Mucosa of stomach (tissue), 1 donor: ENCODE data around the gene FAM8A1.

ENCODE experiments used
- H3K27me3 ChIP-seq: one replicate; pipeline ENCODE4 v1.7.0; 2013; ENCODE audit warnings: mild to moderate bottlenecking, low read length; ENCODE audit not compliant: control insufficient read depth, insufficient read depth
- H3K36me3 ChIP-seq: one replicate; pipeline ENCODE4 v1.7.0; 2013; ENCODE audit warnings: low read length; ENCODE audit not compliant: control insufficient read depth, insufficient read depth
- H3K4me1 ChIP-seq: one replicate; pipeline ENCODE4 v1.7.0; 2013; ENCODE audit warnings: mild to moderate bottlenecking, low read length; ENCODE audit not compliant: control insufficient read depth, insufficient read depth
- H3K4me3 ChIP-seq: one replicate; pipeline ENCODE4 v1.7.0; 2013; ENCODE audit warnings: low read length
- H3K9ac ChIP-seq: one replicate; pipeline ENCODE4 v1.7.0; 2013; ENCODE audit warnings: mild to moderate bottlenecking, low read length, moderate library complexity
- H3K9me3 ChIP-seq: one replicate; pipeline ENCODE4 v1.7.0; 2013; ENCODE audit warnings: mild to moderate bottlenecking, low read length, moderate library complexity; ENCODE audit not compliant: control insufficient read depth
- donor health status: Pancreatic carcinoma.

FAM8A1 gene

GRCh38 chr6:17638212-17638715, 38.2 kb downstream of the FAM8A1 start:
- peaks cover 10% of the 10 kb centered on the region for H3K36me3 ChIP-seq

GRCh38 chr6:17640477-17640917, 40.4 kb downstream of the FAM8A1 start:
- Histone ChIP-seq H3K9ac (no peak overlapping the region), H3K36me3 (peaks cover 6% of the 10 kb centered on the region), H3K4me1 (no peaks in the 10 kb centered on the region), H3K27me3 (no peaks in the 10 kb centered on the region), H3K4me3 (no peak overlapping the region), H3K9me3 (no peaks in the 10 kb centered on the region)

More at GRCh38 chr6:17638212-17638715, 38.2 kb downstream of the FAM8A1 start:
- no peak overlapping the region for H3K4me3 ChIP-seq
- no peaks in the 10 kb centered on the region for H3K9me3 ChIP-seq
- H3K4me1 ChIP-seq = no peaks in the 10 kb centered on the region
- no peaks in the 10 kb centered on the region for H3K27me3 ChIP-seq
- no peak overlapping the region for H3K9ac ChIP-seq

- Histone ChIP-seq H3K9me3 (no peaks in the 10 kb centered on the region), H3K36me3 (no peaks in the 10 kb centered on the region), H3K9ac (no peak overlapping the region), H3K4me1 (no peaks in the 10 kb centered on the region), H3K4me3 (no peak overlapping the region), H3K27me3 (no peaks in the 10 kb centered on the region)
These were observed 48.6 kb downstream of the FAM8A1 start for GRCh38 chr6:17648745-17649144.

- Histone ChIP-seq H3K9ac (no peak overlapping the region), H3K9me3 (no peaks in the 10 kb centered on the region), H3K36me3 (no peaks in the 10 kb centered on the region), H3K27me3 (no peaks in the 10 kb centered on the region), H3K4me3 (no peak overlapping the region), H3K4me1 (no peaks in the 10 kb centered on the region)
These were observed 50.7 kb downstream of the FAM8A1 start for GRCh38 chr6:17650656-17651309.

- Histone ChIP-seq H3K36me3 (no peaks in the 10 kb centered on the region), H3K9me3 (no peaks in the 10 kb centered on the region), H3K4me1 (no peaks in the 10 kb centered on the region), H3K4me3 (no peak overlapping the region), H3K27me3 (no peaks in the 10 kb centered on the region), H3K9ac (no peak overlapping the region)
These were observed 53.2 kb downstream of the FAM8A1 start for GRCh38 chr6:17653198-17653882.

- Histone ChIP-seq H3K9me3 (no peaks in the 10 kb centered on the region), H3K4me1 (no peaks in the 10 kb centered on the region), H3K9ac (no peak overlapping the region), H3K36me3 (no peaks in the 10 kb centered on the region), H3K4me3 (no peak overlapping the region), H3K27me3 (no peaks in the 10 kb centered on the region)
These were observed 56.0 kb downstream of the FAM8A1 start for GRCh38 chr6:17656092-17656491.

GRCh38 chr6:17656644-17657043, 56.5 kb downstream of the FAM8A1 start:
- no peak overlapping the region for H3K4me3 ChIP-seq
- no peaks in the 10 kb centered on the region for H3K9me3 ChIP-seq
- H3K4me1 ChIP-seq = no peaks in the 10 kb centered on the region
- no peaks in the 10 kb centered on the region for H3K36me3 ChIP-seq
- H3K27me3 ChIP-seq = no peaks in the 10 kb centered on the region
- H3K9ac ChIP-seq = no peak overlapping the region
